Mesendoderm (in vitro differentiated cells): ENCODE results near the gene SERTM2. TPM values are rescaled to one million over a fixed set of nuclear protein-coding genes. Genes with fewer than 3 reads are reported as not detected.

Experiments
- DNase-seq: peaks from one replicate; pipeline ENCODE4 v3.0.0; 2013
- H2AK5ac ChIP-seq: 2 replicates; pipeline ENCODE4 v1.6.1; 2013; ENCODE audit warnings: low read length, inconsistent platforms
- H2BK120ac ChIP-seq: 2 replicates; pipeline ENCODE4 v1.6.1; 2013; ENCODE audit warnings: low read depth, mild to moderate bottlenecking, low read length, moderate library complexity, mixed read lengths
- H2BK15ac ChIP-seq: replicated peaks from 2 replicates; pipeline ENCODE4 v1.6.1; 2013; ENCODE audit warnings: low read depth, mild to moderate bottlenecking, moderate library complexity
- H2BK5ac ChIP-seq: 2 replicates; pipeline ENCODE4 v1.6.1; 2013; ENCODE audit warnings: low read length, inconsistent platforms
- H3K18ac ChIP-seq: 2 replicates; pipeline ENCODE4 v1.6.1; 2013; ENCODE audit warnings: mild to moderate bottlenecking, low read length, mixed read lengths
- H3K23ac ChIP-seq: one replicate; pipeline ENCODE4 v1.6.1; 2013; ENCODE audit warnings: low read length
- H3K27ac ChIP-seq: 2 replicates; pipeline ENCODE4 v1.5.1; 2013; ENCODE audit warnings: low read depth, mild to moderate bottlenecking, inconsistent platforms, low read length, moderate library complexity
- H3K27me3 ChIP-seq: 2 replicates; pipeline ENCODE4 v1.6.1; 2013; ENCODE audit warnings: low read length, control low read depth, mild to moderate bottlenecking, inconsistent platforms; ENCODE audit not compliant: insufficient read depth, poor library complexity
- H3K36me3 ChIP-seq: 2 replicates; pipeline ENCODE4 v1.6.1; 2013; ENCODE audit warnings: low read length, inconsistent platforms; ENCODE audit not compliant: control insufficient read depth, insufficient read depth
- H3K4ac ChIP-seq: one replicate; pipeline ENCODE4 v1.6.1; 2013; ENCODE audit warnings: low read depth, mild to moderate bottlenecking, low read length, moderate library complexity
- H3K4me1 ChIP-seq: 2 replicates; pipeline ENCODE4 v1.6.1; 2013; ENCODE audit warnings: low read depth, low read length, inconsistent platforms; ENCODE audit not compliant: control insufficient read depth
- H3K4me2 ChIP-seq: 2 replicates; pipeline ENCODE4 v1.6.1; 2013; ENCODE audit warnings: low read length
- H3K4me3 ChIP-seq: 2 replicates; pipeline ENCODE4 v1.5.1; 2013; ENCODE audit warnings: mild to moderate bottlenecking, low read length
- H3K56ac ChIP-seq: one replicate; pipeline ENCODE4 v1.6.1; 2013; ENCODE audit warnings: low read length
- H3K79me1 ChIP-seq: 2 replicates; pipeline ENCODE4 v1.6.1; 2013; ENCODE audit warnings: low read length, inconsistent platforms
- H3K79me2 ChIP-seq: 2 replicates; pipeline ENCODE4 v1.6.1; 2013; ENCODE audit warnings: mild to moderate bottlenecking, low read length; ENCODE audit not compliant: control insufficient read depth, insufficient read depth
- H3K9ac ChIP-seq: 2 replicates; pipeline ENCODE4 v1.6.1; 2013; ENCODE audit warnings: low read length, inconsistent platforms
- H4K5ac ChIP-seq: one replicate; pipeline ENCODE4 v1.6.1; 2013; ENCODE audit warnings: low read length
- H4K8ac ChIP-seq: one replicate; pipeline ENCODE4 v1.6.1; 2013; ENCODE audit warnings: low read depth, mild to moderate bottlenecking, control low read depth, low read length, moderate library complexity
- WGBS: extraction: QIAGEN DNeasy Blood & Tissue Kit; methylation state at CpG from one replicate; pipeline ENCODE4 v1.1.7; 2013; ENCODE audit warnings: low lambda C conversion rate, missing lambda C conversion rate; ENCODE audit not compliant: insufficient coverage; ENCODE audit errors: extremely low coverage; 5-methylcytosine and 5-hydroxymethylcytosine counted together
- polyA plus RNA-seq, 2 experiments: library from polyadenylated mRNA; stranded (reverse); fragments of 200-250 nt; gene quantifications; one replicate each; pipeline ENCODE4 v1.2.3, GENCODE V29; 2013

The SERTM2 gene
- 0.22 TPM for polyA plus RNA-seq (2013, experiment 1 of 2)
- 0.17 TPM for polyA plus RNA-seq (2013, experiment 2 of 2)

GRCh38 chrX:111511477-111511876, at the start of gene SERTM2:
Gene SERTM2 (plus strand): TSS chrX:111511645. CDS start chrX:111518858, 7,213 bp downstream.
- H2BK120ac ChIP-seq = no peak within 1 kb of the TSS
- H3K36me3 ChIP-seq = no peaks in the 10 kb centered on the region
- WGBS = no CpG with 5 or more reads among the region's 3 CpGs
- no peak within 1 kb of the TSS for H4K8ac ChIP-seq
- no peak within 1 kb of the TSS for H3K4me3 ChIP-seq
- H3K23ac ChIP-seq = no peak within 1 kb of the TSS
- no peaks in the 10 kb centered on the region for H3K4me1 ChIP-seq
- no peak within 1 kb of the TSS for H4K5ac ChIP-seq
- H3K18ac ChIP-seq = no peak within 1 kb of the TSS
- H3K27me3 ChIP-seq = no peaks in the 10 kb centered on the region
- H2BK15ac ChIP-seq = no peak within 1 kb of the TSS
- H3K56ac ChIP-seq = no peak within 1 kb of the TSS
- no peaks in the 10 kb centered on the region for H3K79me1 ChIP-seq
- peak; percentile 77 for DNase-seq
- no peak within 1 kb of the TSS for H2BK5ac ChIP-seq
- H3K79me2 ChIP-seq = no peaks in the 10 kb centered on the region
- no peak within 1 kb of the TSS for H3K4me2 ChIP-seq
- H2AK5ac ChIP-seq = no peak within 1 kb of the TSS
- no peak within 1 kb of the TSS for H3K27ac ChIP-seq
- H3K4ac ChIP-seq = no peak within 1 kb of the TSS
- H3K9ac ChIP-seq = no peak within 1 kb of the TSS

GRCh38 chrX:111465669-111466068, 45.8 kb upstream of the SERTM2 start:
- Histone ChIP-seq H3K4me3 (no peak overlapping the region), H3K27ac (no peak overlapping the region), H3K18ac (no peak overlapping the region), H4K5ac (no peak overlapping the region), H2BK15ac (no peak overlapping the region), H3K56ac (no peak overlapping the region), H3K79me1 (no peaks in the 10 kb centered on the region), H3K4ac (no peak overlapping the region), H3K4me2 (no peak overlapping the region), H3K27me3 (no peaks in the 10 kb centered on the region), H2BK5ac (no peak overlapping the region), H3K9ac (no peak overlapping the region), H3K79me2 (no peaks in the 10 kb centered on the region), H4K8ac (no peak overlapping the region), H3K23ac (no peak overlapping the region), H2AK5ac (no peak overlapping the region), H3K36me3 (no peaks in the 10 kb centered on the region), H3K4me1 (no peaks in the 10 kb centered on the region), H2BK120ac (no peak overlapping the region)
- DNase-seq = peak; percentile 6
- no CpG with 5 or more reads among the region's 1 CpG for WGBS

GRCh38 chrX:111467896-111468295, 43.5 kb upstream of the SERTM2 start:
- no peak overlapping the region for H3K4ac ChIP-seq
- no peak overlapping the region for H3K27ac ChIP-seq
- H3K4me1 ChIP-seq = no peaks in the 10 kb centered on the region
- no peak overlapping the region for H3K56ac ChIP-seq
- no peak overlapping the region for H2AK5ac ChIP-seq
- H3K79me2 ChIP-seq = no peaks in the 10 kb centered on the region
- no peak overlapping the region for H3K9ac ChIP-seq
- no peak overlapping the region for H3K4me2 ChIP-seq
- no peak for DNase-seq
- no peak overlapping the region for H3K4me3 ChIP-seq
- no peak overlapping the region for H3K23ac ChIP-seq
- no peak overlapping the region for H3K18ac ChIP-seq
- no peak overlapping the region for H2BK15ac ChIP-seq
- H3K36me3 ChIP-seq = no peaks in the 10 kb centered on the region
- WGBS = no CpG with 5 or more reads among the region's 1 CpG
- H3K27me3 ChIP-seq = no peaks in the 10 kb centered on the region
- no peak overlapping the region for H4K5ac ChIP-seq
- no peak overlapping the region for H2BK5ac ChIP-seq
- H3K79me1 ChIP-seq = no peaks in the 10 kb centered on the region
- no peak overlapping the region for H2BK120ac ChIP-seq
- no peak overlapping the region for H4K8ac ChIP-seq

- H3K27me3 ChIP-seq = no peaks in the 10 kb centered on the region
- no peak for DNase-seq
Observed at GRCh38 chrX:111470681-111471403, 40.6 kb upstream of the SERTM2 start.

GRCh38 chrX:111481896-111482295, 29.5 kb upstream of the SERTM2 start:
- DNase-seq = no peak
- H3K36me3 ChIP-seq = no peaks in the 10 kb centered on the region
- H3K18ac ChIP-seq = no peak overlapping the region
- no peak overlapping the region for H4K5ac ChIP-seq
- no peak overlapping the region for H3K4ac ChIP-seq
- no peaks in the 10 kb centered on the region for H3K27me3 ChIP-seq
- no peak overlapping the region for H2AK5ac ChIP-seq
- no peak overlapping the region for H3K4me2 ChIP-seq
- no peak overlapping the region for H3K4me3 ChIP-seq
- H3K79me2 ChIP-seq = no peaks in the 10 kb centered on the region
- no peaks in the 10 kb centered on the region for H3K79me1 ChIP-seq
- H4K8ac ChIP-seq = no peak overlapping the region
- H3K9ac ChIP-seq = no peak overlapping the region
- no peak overlapping the region for H3K27ac ChIP-seq
- no peak overlapping the region for H3K23ac ChIP-seq
- H2BK5ac ChIP-seq = no peak overlapping the region
- no peaks in the 10 kb centered on the region for H3K4me1 ChIP-seq
- no peak overlapping the region for H3K56ac ChIP-seq
- no peak overlapping the region for H2BK120ac ChIP-seq
- H2BK15ac ChIP-seq = no peak overlapping the region

More at GRCh38 chrX:111470681-111471403, 40.6 kb upstream of the SERTM2 start:
- no peak overlapping the region for H3K18ac ChIP-seq
- H3K9ac ChIP-seq = no peak overlapping the region
- H3K4me3 ChIP-seq = no peak overlapping the region
- no peaks in the 10 kb centered on the region for H3K36me3 ChIP-seq
- no peak overlapping the region for H2BK120ac ChIP-seq
- no peaks in the 10 kb centered on the region for H3K79me1 ChIP-seq
- no peak overlapping the region for H3K27ac ChIP-seq
- H2AK5ac ChIP-seq = no peak overlapping the region
- H3K4me1 ChIP-seq = no peaks in the 10 kb centered on the region
- WGBS = no CpG with 5 or more reads among the region's 2 CpGs
- H4K8ac ChIP-seq = no peak overlapping the region
- no peak overlapping the region for H3K56ac ChIP-seq
- H2BK15ac ChIP-seq = no peak overlapping the region
- no peak overlapping the region for H3K4ac ChIP-seq
- H2BK5ac ChIP-seq = no peak overlapping the region
- H3K23ac ChIP-seq = no peak overlapping the region
- H3K79me2 ChIP-seq = no peaks in the 10 kb centered on the region
- no peak overlapping the region for H4K5ac ChIP-seq
- H3K4me2 ChIP-seq = no peak overlapping the region

- no peak overlapping the region for H3K9ac ChIP-seq
- H3K4me1 ChIP-seq = no peaks in the 10 kb centered on the region
- H3K4ac ChIP-seq = no peak overlapping the region
- H2BK120ac ChIP-seq = no peak overlapping the region
- H2BK5ac ChIP-seq = no peak overlapping the region
- H3K79me2 ChIP-seq = no peaks in the 10 kb centered on the region
- no peaks in the 10 kb centered on the region for H3K36me3 ChIP-seq
- H3K4me3 ChIP-seq = no peak overlapping the region
- H3K27me3 ChIP-seq = no peaks in the 10 kb centered on the region
- H4K8ac ChIP-seq = no peak overlapping the region
- no peak overlapping the region for H3K18ac ChIP-seq
- DNase-seq = no peak
- H3K23ac ChIP-seq = no peak overlapping the region
- H2AK5ac ChIP-seq = no peak overlapping the region
- H2BK15ac ChIP-seq = no peak overlapping the region
- no peak overlapping the region for H4K5ac ChIP-seq
- no CpG with 5 or more reads among the region's 2 CpGs for WGBS
- H3K56ac ChIP-seq = no peak overlapping the region
- no peak overlapping the region for H3K27ac ChIP-seq
- no peak overlapping the region for H3K4me2 ChIP-seq
- H3K79me1 ChIP-seq = no peaks in the 10 kb centered on the region
Observed at GRCh38 chrX:111483135-111483534, 28.3 kb upstream of the SERTM2 start.
